ENCODE data around the gene VWA8.
"Not testable (repeated sequence)": the region's sequence is repeated elsewhere in the genome, so short reads cannot be mapped to it uniquely, and the experiment has no call there.

VWA8 gene

DNA sequence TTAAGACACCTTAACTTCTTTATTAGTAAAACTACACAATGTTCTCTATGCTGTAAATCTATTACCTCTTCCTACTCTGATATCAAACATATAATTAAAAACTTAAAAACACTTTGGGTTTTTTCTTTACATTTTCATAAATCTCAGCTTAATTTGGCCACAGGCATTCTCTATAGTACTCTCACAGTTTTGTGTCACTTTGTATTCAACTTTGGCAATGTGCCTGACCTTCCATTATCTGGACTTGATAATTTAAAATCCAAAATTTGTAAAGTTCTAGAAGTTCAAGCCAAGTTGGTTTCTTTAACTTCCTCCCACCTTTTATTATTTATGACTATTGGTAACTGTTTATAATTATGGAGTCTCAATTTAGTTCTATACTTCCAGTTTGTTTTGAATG, 46.4 kb downstream of the VWA8 start:
- TF ChIP-seq, protein P1, sequence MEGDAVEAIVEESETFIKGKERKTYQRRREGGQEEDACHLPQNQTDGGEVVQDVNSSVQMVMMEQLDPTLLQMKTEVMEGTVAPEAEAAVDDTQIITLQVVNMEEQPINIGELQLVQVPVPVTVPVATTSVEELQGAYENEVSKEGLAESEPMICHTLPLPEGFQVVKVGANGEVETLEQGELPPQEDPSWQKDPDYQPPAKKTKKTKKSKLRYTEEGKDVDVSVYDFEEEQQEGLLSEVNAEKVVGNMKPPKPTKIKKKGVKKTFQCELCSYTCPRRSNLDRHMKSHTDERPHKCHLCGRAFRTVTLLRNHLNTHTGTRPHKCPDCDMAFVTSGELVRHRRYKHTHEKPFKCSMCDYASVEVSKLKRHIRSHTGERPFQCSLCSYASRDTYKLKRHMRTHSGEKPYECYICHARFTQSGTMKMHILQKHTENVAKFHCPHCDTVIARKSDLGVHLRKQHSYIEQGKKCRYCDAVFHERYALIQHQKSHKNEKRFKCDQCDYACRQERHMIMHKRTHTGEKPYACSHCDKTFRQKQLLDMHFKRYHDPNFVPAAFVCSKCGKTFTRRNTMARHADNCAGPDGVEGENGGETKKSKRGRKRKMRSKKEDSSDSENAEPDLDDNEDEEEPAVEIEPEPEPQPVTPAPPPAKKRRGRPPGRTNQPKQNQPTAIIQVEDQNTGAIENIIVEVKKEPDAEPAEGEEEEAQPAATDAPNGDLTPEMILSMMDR (IDR thresholded peaks at IDR 0.05; ENCODE audit: low read depth, low read length), result no peak
- no peak for TF ChIP-seq EZH2phosphoT487 (IDR thresholded peaks at IDR 0.05; ENCODE audit: low read depth)
- Histone ChIP-seq H3K4me2 (ENCODE audit: low read length) (no peak overlapping the region), H3K36me3 (replicated peaks; ENCODE audit: low read depth, low read length) (no peaks in the 10 kb centered on the region), H4K20me1 (ENCODE audit: insufficient read depth, low read length) (peaks cover 14% of the 10 kb centered on the region; the same call in 1 of the 2 replicates), H3K4me3 (ENCODE audit: low read length) (no peak overlapping the region), H3K4me1 (ENCODE audit: low read length) (peaks cover 26% of the 10 kb centered on the region), H2AFZ (ENCODE audit: low read depth, low read length) (no peak overlapping the region), H3K9me3 (ENCODE audit: insufficient read depth, low read length) (no peaks in the 10 kb centered on the region), H3K79me2 (ENCODE audit: low read length) (peaks cover 44% of the 10 kb centered on the region), H3K27ac (ENCODE audit: low read length) (no peak overlapping the region), H3K9ac (ENCODE audit: low read length) (no peak overlapping the region), H3K27me3 (ENCODE audit: low read depth, low read length) (no peaks in the 10 kb centered on the region)

DNA sequence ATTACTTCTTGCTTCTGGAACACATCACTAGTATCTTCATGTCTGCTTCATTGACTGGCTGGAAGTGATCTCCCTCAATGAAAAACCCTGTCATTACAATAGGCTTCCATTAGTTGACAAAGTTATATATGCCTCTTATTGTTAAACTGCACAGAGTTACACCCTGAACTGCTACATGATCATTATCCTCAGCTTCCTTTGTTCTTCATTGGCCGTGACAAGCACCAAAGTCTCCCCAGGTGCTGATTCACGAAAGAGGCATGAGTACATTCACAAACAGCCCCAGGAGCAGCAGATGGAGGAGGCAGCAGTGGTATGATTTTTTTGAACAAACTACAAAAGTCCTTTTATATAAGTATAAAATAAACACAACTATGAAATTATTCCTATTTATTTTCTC, 51.4 kb downstream of the VWA8 start:
- no peak overlapping the region for H3K9ac ChIP-seq (ENCODE audit: low read length)

DNA sequence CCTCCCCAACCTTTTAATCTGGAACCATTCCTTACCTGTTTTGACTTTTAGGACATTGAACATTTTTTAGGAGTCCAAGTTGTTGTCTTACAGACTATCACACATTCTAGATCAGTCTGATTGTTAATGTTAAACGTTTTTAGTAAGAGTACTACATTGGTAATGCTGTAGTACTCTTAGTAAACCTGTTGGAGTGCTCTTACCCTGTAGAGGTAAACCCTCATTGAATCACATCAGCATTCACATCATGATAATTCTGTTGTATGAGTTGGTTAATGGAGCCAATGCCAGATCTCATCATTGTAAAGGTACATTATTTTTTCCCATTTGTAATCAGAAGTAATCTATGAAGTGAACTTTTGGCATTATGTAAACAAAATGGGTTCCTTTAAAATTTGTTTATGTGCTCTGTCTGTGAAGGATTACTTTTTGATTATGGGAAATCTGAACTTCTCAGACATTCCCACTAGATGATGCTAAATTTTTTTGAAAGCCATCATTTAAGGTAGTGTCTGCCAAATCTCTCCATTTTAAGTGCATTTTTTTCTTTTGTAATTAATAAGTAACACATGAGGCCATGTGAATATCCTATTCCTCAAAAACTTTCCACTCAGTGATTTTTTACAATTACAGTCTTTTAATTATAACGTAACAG, 55.2 kb downstream of the VWA8 start:
- H3K27me3 ChIP-seq (ENCODE audit: low read depth, low read length), result no peaks in the 10 kb centered on the region
- no peaks in the 10 kb centered on the region for H3K36me3 ChIP-seq (replicated peaks; ENCODE audit: low read depth, low read length)
- H3K79me2 ChIP-seq (ENCODE audit: low read length), result no peaks in the 10 kb centered on the region
- H3K27ac ChIP-seq (ENCODE audit: low read length), result no peak overlapping the region
- no peaks in the 10 kb centered on the region for H3K4me1 ChIP-seq (ENCODE audit: low read length)
- H3K4me2 ChIP-seq (ENCODE audit: low read length), result no peak overlapping the region
- no peak overlapping the region for H2AFZ ChIP-seq (ENCODE audit: low read depth, low read length)
- H4K20me1 ChIP-seq (ENCODE audit: insufficient read depth, low read length), result no peaks in the 10 kb centered on the region
- no peak overlapping the region for H3K9ac ChIP-seq (ENCODE audit: low read length)
- H3K4me3 ChIP-seq (ENCODE audit: low read length), result no peak overlapping the region
- TF ChIP-seq EZH2phosphoT487 (IDR thresholded peaks at IDR 0.05; ENCODE audit: low read depth), result no peak
- TF ChIP-seq, protein P1 (IDR thresholded peaks at IDR 0.05; ENCODE audit: low read depth, low read length), result peak; percentile 70
- no peaks in the 10 kb centered on the region for H3K9me3 ChIP-seq (ENCODE audit: insufficient read depth, low read length)

More for the DNA sequence above, 51.4 kb downstream of the VWA8 start:
- no peak overlapping the region for H3K27ac ChIP-seq (ENCODE audit: low read length)
- H2AFZ ChIP-seq (ENCODE audit: low read depth, low read length), result no peak overlapping the region
- no peaks in the 10 kb centered on the region for H3K27me3 ChIP-seq (ENCODE audit: low read depth, low read length)
- H3K9me3 ChIP-seq (ENCODE audit: insufficient read depth, low read length), result no peaks in the 10 kb centered on the region
- no peaks in the 10 kb centered on the region for H3K36me3 ChIP-seq (replicated peaks; ENCODE audit: low read depth, low read length)
- H3K79me2 ChIP-seq (ENCODE audit: low read length), result peaks cover 9% of the 10 kb centered on the region; the same call in 1 of the 2 replicates
- no peak overlapping the region for H3K4me2 ChIP-seq (ENCODE audit: low read length)
- TF ChIP-seq, protein P1 (IDR thresholded peaks at IDR 0.05; ENCODE audit: low read depth, low read length), result no peak
- no peak for TF ChIP-seq EZH2phosphoT487 (IDR thresholded peaks at IDR 0.05; ENCODE audit: low read depth)
- H3K4me1 ChIP-seq (ENCODE audit: low read length), result no peaks in the 10 kb centered on the region
- no peak overlapping the region for H3K4me3 ChIP-seq (ENCODE audit: low read length)
- no peaks in the 10 kb centered on the region for H4K20me1 ChIP-seq (ENCODE audit: insufficient read depth, low read length)

DNA sequence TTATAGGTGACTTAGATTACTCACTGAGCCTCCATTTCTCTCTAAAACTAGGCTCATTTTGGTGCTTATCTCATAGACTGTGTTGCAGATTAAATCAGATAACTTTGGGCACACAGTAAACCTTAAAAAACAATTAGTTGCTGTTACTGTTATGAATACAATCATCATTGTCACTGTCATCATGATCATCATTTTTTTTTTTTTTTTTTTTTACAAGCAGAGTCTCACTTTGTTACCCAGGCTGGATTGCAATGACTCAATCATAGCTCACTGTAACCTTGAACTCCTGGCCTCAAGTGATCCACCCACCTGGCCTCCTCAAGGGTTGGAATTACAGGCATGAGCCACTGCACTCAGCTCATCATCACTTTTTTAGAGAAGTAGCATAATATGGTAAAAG, 60.0 kb downstream of the VWA8 start:
- Histone ChIP-seq H3K27ac (ENCODE audit: low read length) (no peak overlapping the region), H2AFZ (ENCODE audit: low read depth, low read length) (no peak overlapping the region), H3K79me2 (ENCODE audit: low read length) (no peaks in the 10 kb centered on the region), H3K9me3 (ENCODE audit: insufficient read depth, low read length) (no peaks in the 10 kb centered on the region), H3K9ac (ENCODE audit: low read length) (no peak overlapping the region), H3K4me2 (ENCODE audit: low read length) (no peak overlapping the region), H3K27me3 (ENCODE audit: low read depth, low read length) (no peaks in the 10 kb centered on the region), H3K36me3 (replicated peaks; ENCODE audit: low read depth, low read length) (no peaks in the 10 kb centered on the region), H3K4me3 (ENCODE audit: low read length) (no peak overlapping the region), H3K4me1 (ENCODE audit: low read length) (no peaks in the 10 kb centered on the region), H4K20me1 (ENCODE audit: insufficient read depth, low read length) (no peaks in the 10 kb centered on the region)
- no peak for TF ChIP-seq EZH2phosphoT487 (IDR thresholded peaks at IDR 0.05; ENCODE audit: low read depth)
- TF ChIP-seq, protein P1 (IDR thresholded peaks at IDR 0.05; ENCODE audit: low read depth, low read length), result no peak

DNA sequence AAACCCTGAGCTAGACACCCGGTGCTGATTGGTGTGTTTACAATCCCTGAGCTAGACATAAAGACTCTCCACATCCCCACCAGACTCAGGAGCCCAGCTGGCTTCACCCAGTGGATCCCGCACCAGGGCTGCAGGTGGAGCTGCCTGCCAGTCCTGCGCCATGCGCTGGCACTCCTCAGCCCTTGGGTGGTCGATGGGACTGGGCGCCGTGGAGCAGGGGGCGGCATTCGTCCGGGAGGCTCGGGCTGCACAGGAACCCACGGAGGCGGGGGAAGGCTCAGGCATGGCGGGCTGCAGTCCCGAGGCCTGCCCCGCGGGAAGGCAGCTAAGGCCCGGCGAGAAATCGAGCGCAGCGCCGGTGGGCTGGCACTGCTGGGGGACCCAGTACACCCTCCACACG, 62.5 kb downstream of the VWA8 start:
- not testable (repeated sequence) for H3K9me3 ChIP-seq (ENCODE audit: insufficient read depth, low read length); H3K79me2 ChIP-seq (ENCODE audit: low read length); H3K36me3 ChIP-seq (replicated peaks; ENCODE audit: low read depth, low read length); H3K27ac ChIP-seq (ENCODE audit: low read length); H3K4me2 ChIP-seq (ENCODE audit: low read length); H4K20me1 ChIP-seq (ENCODE audit: insufficient read depth, low read length); H3K4me3 ChIP-seq (ENCODE audit: low read length); H3K9ac ChIP-seq (ENCODE audit: low read length); H3K4me1 ChIP-seq (ENCODE audit: low read length); H2AFZ ChIP-seq (ENCODE audit: low read depth, low read length); H3K27me3 ChIP-seq (ENCODE audit: low read depth, low read length)

Data from OCI-LY3 (cell line).